HEK293 (cell line): ENCODE data around the gene ASB8.
"Not testable (repeated sequence)": the region's sequence is repeated elsewhere in the genome, so short reads cannot be mapped to it uniquely, and the experiment has no call there.

Experiments
- CTCF ChIA-PET: fragments of 350-600 bp; formaldehyde crosslinking; extraction: SDS; loops from one replicate; lab custom pipeline; 2021; ENCODE audit warnings: antibody characterized with exemption; lab: Yijun Ruan, JAX
- POLR2A ChIA-PET: fragments of 300-600 bp; formaldehyde crosslinking; extraction: SDS; loops from one replicate; lab custom pipeline; 2020; ENCODE audit warnings: antibody characterized with exemption, inconsistent platforms; lab: Yijun Ruan, JAX
- H3K27ac ChIP-seq: fragments of 200-500 bp; sonication (Bioruptor generic); 2 replicates; pipeline ENCODE4 v1.5.1; 2014; ENCODE audit warnings: low read depth, low read length, control low read depth, inconsistent platforms; ENCODE audit errors: extremely low read depth
- H3K36me3 ChIP-seq, 2 experiments: fragments of 200-500 bp in 1 of 2; sonication (Bioruptor generic) in 1 of 2; 1 replicate in 1 of 2; 2 replicates in 1 of 2; pipeline ENCODE4 v1.5.1; 2014 to 2017; ENCODE audit warnings: inconsistent platforms in 2 of 2, low read length in 2 of 2; ENCODE audit not compliant: control insufficient read depth in 2 of 2, insufficient read depth in 1 of 2
- H3K4me1 ChIP-seq: fragments of 200-500 bp; sonication (Bioruptor generic); 2 replicates; pipeline ENCODE4 v1.5.1; 2014; ENCODE audit warnings: mild to moderate bottlenecking, low read length, inconsistent platforms; ENCODE audit not compliant: control insufficient read depth, insufficient read depth
- H3K4me3 ChIP-seq: 2 replicates; pipeline ENCODE4 v1.5.1; 2011; ENCODE audit warnings: low read depth, mild to moderate bottlenecking, control low read depth, low read length, moderate library complexity
- H3K9me3 ChIP-seq: fragments of 200-500 bp; sonication (Bioruptor generic); 2 replicates; pipeline ENCODE4 v1.5.1; 2014; ENCODE audit warnings: low read depth, low read length, inconsistent platforms; ENCODE audit not compliant: control insufficient read depth, insufficient read depth
- KLF1 ChIP-seq: fragments of 450-650 bp; formaldehyde crosslinking; IDR thresholded peaks from 2 replicates; pipeline ENCODE4 v1.5.1; 2016; ENCODE audit warnings: missing biosample characterization, missing genetic modification characterization
- KLF7 ChIP-seq: fragments of 450-650 bp; formaldehyde crosslinking; IDR thresholded peaks from 2 replicates; pipeline ENCODE4 v1.5.1; 2016; ENCODE audit warnings: missing biosample characterization, missing genetic modification characterization, borderline replicate concordance
- OVOL3 ChIP-seq: fragments of 450-650 bp; formaldehyde crosslinking; IDR thresholded peaks from 2 replicates; pipeline ENCODE4 v1.5.1; 2016; ENCODE audit warnings: missing biosample characterization, missing genetic modification characterization
- PRDM1 ChIP-seq: fragments of 450-650 bp; formaldehyde crosslinking; IDR thresholded peaks from 2 replicates; pipeline ENCODE4; 2016; ENCODE audit warnings: missing biosample characterization, missing genetic modification characterization
- ZBTB17 ChIP-seq: fragments of 450-650 bp; formaldehyde crosslinking; IDR thresholded peaks from 2 replicates; pipeline ENCODE4 v1.5.1; 2016; ENCODE audit warnings: missing biosample characterization, missing genetic modification characterization
- ZNF114 ChIP-seq: fragments of 450-650 bp; formaldehyde crosslinking; IDR thresholded peaks from 2 replicates; pipeline ENCODE4 v1.5.0; 2017; ENCODE audit warnings: missing biosample characterization, missing genetic modification characterization
- ZNF148 ChIP-seq: fragments of 450-650 bp; formaldehyde crosslinking; IDR thresholded peaks from 2 replicates; pipeline ENCODE4 v1.5.0; 2017; ENCODE audit warnings: missing biosample characterization, missing genetic modification characterization, borderline replicate concordance
- ZNF202 ChIP-seq: fragments of 450-650 bp; formaldehyde crosslinking; IDR thresholded peaks from 2 replicates; pipeline ENCODE4 v1.5.1; 2016; ENCODE audit warnings: missing biosample characterization, missing genetic modification characterization, borderline replicate concordance
- ZNF302 ChIP-seq: fragments of 450-650 bp; formaldehyde crosslinking; IDR thresholded peaks from 2 replicates; pipeline ENCODE4 v1.5.1; 2016; ENCODE audit warnings: missing biosample characterization, missing genetic modification characterization, low read depth
- ZNF366 ChIP-seq: fragments of 450-650 bp; formaldehyde crosslinking; conservative IDR thresholded peaks from 2 replicates; pipeline ENCODE4 v1.5.1; 2016; ENCODE audit warnings: missing biosample characterization, missing genetic modification characterization
- ZNF433 ChIP-seq: fragments of 450-650 bp; formaldehyde crosslinking; IDR thresholded peaks from 2 replicates; pipeline ENCODE4 v1.5.1; 2016; ENCODE audit warnings: missing biosample characterization, missing genetic modification characterization, low read depth
- ZNF561 ChIP-seq: fragments of 450-650 bp; IDR thresholded peaks from 2 replicates; pipeline ENCODE4 v1.5.1; 2018; ENCODE audit warnings: missing biosample characterization, missing genetic modification characterization, borderline replicate concordance
- ZNF571 ChIP-seq: fragments of 450-650 bp; formaldehyde crosslinking; IDR thresholded peaks from 2 replicates; pipeline ENCODE4 v1.5.0; 2017; ENCODE audit warnings: missing biosample characterization, missing genetic modification characterization
- ZNF600 ChIP-seq: fragments of 450-650 bp; formaldehyde crosslinking; IDR thresholded peaks from 2 replicates; pipeline ENCODE4 v1.5.1; 2016; ENCODE audit warnings: missing biosample characterization, missing genetic modification characterization
- ZNF639 ChIP-seq: fragments of 450-650 bp; formaldehyde crosslinking; IDR thresholded peaks from 2 replicates; pipeline ENCODE4 v1.5.1; 2016; ENCODE audit warnings: missing biosample characterization, missing genetic modification characterization
- ZNF692 ChIP-seq: fragments of 450-650 bp; formaldehyde crosslinking; IDR thresholded peaks from 2 replicates; pipeline ENCODE4 v1.5.1; 2016; ENCODE audit warnings: missing biosample characterization, missing genetic modification characterization
- ZNF785 ChIP-seq: fragments of 450-650 bp; formaldehyde crosslinking; IDR thresholded peaks from 2 replicates; pipeline ENCODE4 v1.5.1; 2016; ENCODE audit warnings: missing biosample characterization, missing genetic modification characterization
- ZNF843 ChIP-seq: fragments of 450-650 bp; formaldehyde crosslinking; IDR thresholded peaks from 2 replicates; pipeline ENCODE4 v1.5.1; 2016; ENCODE audit warnings: missing biosample characterization, missing genetic modification characterization
- ZSCAN18 ChIP-seq: fragments of 450-650 bp; formaldehyde crosslinking; IDR thresholded peaks from 2 replicates; pipeline ENCODE4 v1.5.1; 2016; ENCODE audit warnings: missing biosample characterization, missing genetic modification characterization
- ZSCAN23 ChIP-seq: fragments of 450-650 bp; formaldehyde crosslinking; IDR thresholded peaks from 2 replicates; pipeline ENCODE4 v1.5.1; 2016; ENCODE audit warnings: missing biosample characterization, missing genetic modification characterization

Gene ASB8

GRCh38 chr12:48118284-48118871 is 38.9 kb downstream of the ASB8 start (continued):
- TF ChIP-seq ZBTB17 (peak; percentile 36; the same call in 1 of the 2 replicates), ZNF433 (tag by site-specific recombination) (no peak), KLF7 (tag by site-specific recombination) (no peak)

GRCh38 chr12:48115957-48116356 is 41.4 kb downstream of the ASB8 start:
- Histone ChIP-seq H3K9me3 (no peaks in the 10 kb centered on the region), H3K4me3 (no peak overlapping the region), H3K36me3 (no peaks in the 10 kb centered on the region), H3K27ac (no peak overlapping the region), H3K4me1 (peaks cover 14% of the 10 kb centered on the region)
- POLR2A ChIA-PET, result no interaction called here
- CTCF ChIA-PET, result no interaction called here
- TF ChIP-seq ZSCAN18 (tag by site-specific recombination) (no peak), PRDM1 (tag by site-specific recombination) (peak; percentile 72), ZNF571 (no peak), ZNF561 (tag by site-specific recombination) (no peak), ZNF366 (peak; percentile 98)

- POLR2A ChIA-PET, result interaction anchor here (2.3 kb wide), 1 partner anchor 8 kb away, joined by 15 read pairs; the partner anchor contains the start of gene PFKM
- H3K4me3 ChIP-seq, H3K9me3 ChIP-seq, H3K36me3 ChIP-seq, H3K4me1 ChIP-seq, CTCF ChIA-PET: not testable (repeated sequence)
- peak; percentile 69 for TF ChIP-seq ZNF600 (tag by site-specific recombination)
- TF ChIP-seq, all 188 proteins: peak for 1; not testable (repeated sequence) for 187
- not testable (repeated sequence) for H3K27ac ChIP-seq
Observed at GRCh38 chr12:48111312-48111693, 46.0 kb downstream of the ASB8 start.

GRCh38 chr12:48110691-48111311 is 46.5 kb downstream of the ASB8 start:
- TF ChIP-seq ZNF148 (tag by site-specific recombination) (no peak), ZNF785 (no peak), ZNF302 (tag by site-specific recombination) (no peak), ZNF843 (tag by site-specific recombination) (no peak), ZNF202 (no peak), ZSCAN23 (tag by site-specific recombination) (no peak), OVOL3 (tag by site-specific recombination) (no peak), ZNF639 (tag by site-specific recombination) (no peak), ZNF692 (tag by site-specific recombination) (no peak), ZNF114 (tag by site-specific recombination) (no peak), KLF1 (tag by site-specific recombination) (no peak)
- H3K9me3 ChIP-seq, result no peaks in the 10 kb centered on the region
- CTCF ChIA-PET, result interaction anchor here (1.0 kb wide), 1 partner anchor 10 kb away, joined by 3 read pairs; no protein-coding TSS in a partner anchor
- H3K4me1 ChIP-seq, result no peaks in the 10 kb centered on the region
- H3K27ac ChIP-seq, result no peak overlapping the region
- no peaks in the 10 kb centered on the region for H3K36me3 ChIP-seq
- POLR2A ChIA-PET, result interaction anchor here (1.0 to 2.3 kb wide), 2 partner anchors 8 to 47 kb away, joined by 3 to 15 read pairs; partner anchors contain the start of genes ASB8 and PFKM
- no peak overlapping the region for H3K4me3 ChIP-seq
